Fibroblast of mammary gland (primary cell): Measurements from ENCODE around the gene SMURF2.

ENCODE experiments used
- DNase-seq: peaks from one replicate; pipeline ENCODE4 v3.0.0-alpha.2; 2010; ENCODE audit warnings: low read depth
- H3K4me3 ChIP-seq: 2 replicates; pipeline ENCODE4 v1.5.1; 2011; ENCODE audit warnings: low read depth, mild to moderate bottlenecking, low read length, moderate library complexity; ENCODE audit not compliant: control insufficient read depth
- CTCF ChIP-seq: conservative IDR thresholded peaks from 2 replicates; pipeline ENCODE4 v1.5.1; 2011; ENCODE audit warnings: low read depth, low read length, inconsistent platforms; ENCODE audit not compliant: control insufficient read depth, insufficient read depth

The SMURF2 gene

GRCh38 chr17:64575431-64575830 lies 86.7 kb downstream of the SMURF2 start:
- no peak for DNase-seq
- no peak overlapping the region for H3K4me3 ChIP-seq
- TF ChIP-seq CTCF = no peak

- no peak for TF ChIP-seq CTCF
- DNase-seq = no peak
- no peak overlapping the region for H3K4me3 ChIP-seq
Observed at GRCh38 chr17:64574646-64575045, 87.5 kb downstream of the SMURF2 start.

- H3K4me3 ChIP-seq = no peak overlapping the region
- DNase-seq = no peak
- TF ChIP-seq CTCF = no peak
Observed at GRCh38 chr17:64573214-64573613, 88.9 kb downstream of the SMURF2 start.

GRCh38 chr17:64572682-64573154 lies 89.4 kb downstream of the SMURF2 start:
- no peak overlapping the region for H3K4me3 ChIP-seq
- no peak for TF ChIP-seq CTCF
- DNase-seq = peak; percentile 45

- DNase-seq = no peak
- no peak for TF ChIP-seq CTCF
- no peak overlapping the region for H3K4me3 ChIP-seq
Observed at GRCh38 chr17:64571746-64572145, 90.4 kb downstream of the SMURF2 start.

GRCh38 chr17:64565563-64565962 lies 96.5 kb downstream of the SMURF2 start:
- no peak for TF ChIP-seq CTCF
- no peak for DNase-seq
- no peak overlapping the region for H3K4me3 ChIP-seq

- no peak for TF ChIP-seq CTCF
- no peak overlapping the region for H3K4me3 ChIP-seq
- DNase-seq = no peak
Observed at GRCh38 chr17:64564098-64564497, 98.0 kb downstream of the SMURF2 start.
